GM19035 (cell line): Measurements from ENCODE around the gene KLRF2.

Experiments used
- ATAC-seq: cut with Tn5 transposase; IDR thresholded peaks from one replicate; pipeline ENCODE4 v1.9.1; 2021; ENCODE audit not compliant: unreplicated experiment

KLRF2 gene

DNA sequence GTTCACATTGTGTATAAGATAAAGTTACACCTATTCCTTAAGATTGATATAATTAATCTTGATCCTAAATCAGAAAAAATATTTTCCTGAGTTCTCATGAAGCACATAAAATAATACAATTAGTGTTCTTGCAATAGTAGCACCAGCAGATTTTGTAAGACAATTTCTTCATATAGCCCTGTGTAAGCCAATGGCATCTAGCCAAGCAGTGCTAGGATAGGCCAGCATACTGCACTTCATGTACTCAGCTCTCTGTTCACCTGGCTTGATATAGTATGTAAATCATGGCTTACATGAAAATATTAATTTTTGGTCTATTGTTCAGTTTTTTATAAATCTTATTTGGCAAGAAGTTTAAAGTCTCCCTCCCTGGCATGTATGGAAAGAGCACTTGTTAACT is 1.9 kb downstream of the KLRF2 start:
- ATAC-seq: no peak

DNA sequence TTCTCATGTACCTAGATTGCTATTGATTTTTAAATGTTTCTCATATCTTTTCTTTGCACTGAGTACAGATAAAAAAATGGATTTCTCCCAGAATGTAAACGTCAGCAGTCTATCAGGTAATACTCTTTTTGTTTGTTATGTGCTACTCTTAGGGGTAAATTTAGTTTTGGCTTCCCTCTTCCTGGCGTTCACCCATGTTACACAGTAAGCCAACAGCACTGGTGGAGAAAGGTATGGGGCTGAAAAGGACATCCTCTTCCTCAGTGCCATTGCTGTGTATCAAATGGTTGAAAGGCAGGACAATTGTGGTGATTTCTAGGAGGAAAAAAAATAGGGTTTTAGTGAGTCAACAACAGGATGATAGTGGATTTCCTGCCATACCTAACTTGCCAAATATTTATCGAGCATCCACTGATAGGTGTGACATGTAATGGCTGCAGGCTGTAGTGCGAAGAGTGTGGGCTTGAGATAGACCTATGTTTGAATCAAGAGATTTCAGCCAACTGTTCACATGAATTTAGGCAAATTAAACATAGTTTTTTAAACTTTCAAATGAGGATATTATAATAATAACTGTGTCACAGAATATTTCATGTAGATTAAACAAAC is 7.5 kb downstream of the KLRF2 start:
- no peak for ATAC-seq

DNA sequence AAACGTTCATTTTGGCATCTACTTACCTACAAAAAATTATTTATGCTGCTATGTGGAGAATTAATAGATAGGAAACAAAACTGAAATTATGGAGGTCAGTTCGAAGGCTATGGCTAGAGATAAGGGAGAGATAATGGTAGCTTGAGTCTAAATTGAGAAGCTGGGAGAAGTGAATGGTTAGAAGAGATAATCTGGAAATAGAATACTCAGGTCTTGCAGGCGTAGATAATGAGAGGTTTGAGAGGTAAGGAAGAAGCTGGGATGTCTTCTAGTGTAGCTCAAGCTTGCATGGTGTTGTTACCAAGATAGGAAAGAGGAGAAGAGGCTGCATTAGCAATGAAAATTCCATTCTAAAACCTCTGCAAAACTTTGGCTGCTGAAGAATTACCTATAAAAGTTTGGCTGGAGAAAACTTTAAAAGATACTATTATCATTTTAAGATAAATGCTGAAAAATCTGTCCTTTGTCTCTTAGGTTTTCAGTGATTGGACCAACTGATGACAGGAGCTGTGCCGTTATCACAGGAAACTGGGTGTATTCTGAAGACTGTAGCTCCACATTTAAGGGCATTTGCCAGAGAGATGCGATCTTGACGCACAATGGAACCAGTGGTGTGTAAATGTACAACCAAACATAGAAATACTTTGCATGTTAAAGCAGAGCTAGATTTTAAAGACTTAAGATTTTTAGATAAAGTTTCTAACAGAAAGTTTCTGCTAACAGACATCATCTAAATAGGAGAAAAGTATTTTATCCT is 14.1 kb downstream of the KLRF2 start:
- no peak for ATAC-seq

DNA sequence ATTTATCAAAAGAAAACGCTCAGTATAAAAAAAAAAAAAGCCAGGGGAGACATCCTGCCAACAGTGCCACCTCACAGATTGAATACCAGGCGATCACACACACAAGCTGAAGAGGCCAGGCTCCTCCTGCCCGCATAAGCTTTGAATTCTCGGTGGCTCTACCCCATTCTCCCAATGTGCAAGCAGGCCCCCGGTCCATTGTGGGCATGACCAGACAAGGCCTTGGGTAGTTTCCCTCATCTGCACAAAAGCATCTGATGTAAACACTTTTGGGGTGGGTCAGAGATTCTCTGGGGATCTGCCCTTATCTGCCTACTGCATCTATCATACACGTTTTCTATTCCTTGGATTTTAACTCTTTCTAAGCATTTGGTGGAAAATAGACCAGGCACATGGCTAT is 16.2 kb downstream of the KLRF2 start:
- no peak for ATAC-seq

DNA sequence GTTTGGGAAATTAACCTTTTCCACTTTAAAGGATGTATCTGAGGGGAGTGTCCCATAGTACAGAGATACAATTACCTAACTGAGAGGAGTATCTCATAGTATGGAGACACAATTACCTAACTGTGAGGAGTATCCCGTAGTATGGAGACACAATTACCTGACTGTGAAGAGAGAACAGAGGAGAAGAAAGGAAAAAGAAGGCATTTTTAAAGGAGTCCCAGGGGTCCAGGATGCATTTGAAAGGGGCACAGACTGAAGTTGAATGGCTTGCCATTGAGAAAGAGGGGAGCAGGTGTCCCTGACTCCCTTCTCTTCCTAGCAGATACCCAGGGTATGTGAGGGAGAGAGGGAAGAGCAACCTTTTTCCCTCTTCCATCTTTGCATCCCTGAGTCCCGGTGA is 17.9 kb downstream of the KLRF2 start:
- ATAC-seq: no peak

DNA sequence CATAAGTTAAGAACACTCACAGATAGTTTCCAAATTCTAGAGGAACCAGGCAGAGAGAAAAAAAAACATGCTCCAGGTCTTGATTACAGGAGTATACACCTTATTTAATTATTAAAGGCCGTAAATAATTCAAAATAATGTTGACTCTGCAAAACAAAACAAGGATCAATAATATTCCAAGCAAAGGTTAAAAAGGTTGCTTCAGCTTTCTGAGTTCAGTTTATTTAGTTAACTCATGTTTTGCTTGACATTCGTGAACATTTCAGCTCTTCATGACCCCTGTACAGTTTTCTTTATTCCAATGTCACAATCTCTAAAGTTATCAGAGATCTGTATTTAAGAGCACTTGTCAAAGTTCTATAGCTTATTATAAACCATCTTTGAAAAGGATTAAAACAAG is 19.6 kb downstream of the KLRF2 start:
- no peak for ATAC-seq

DNA sequence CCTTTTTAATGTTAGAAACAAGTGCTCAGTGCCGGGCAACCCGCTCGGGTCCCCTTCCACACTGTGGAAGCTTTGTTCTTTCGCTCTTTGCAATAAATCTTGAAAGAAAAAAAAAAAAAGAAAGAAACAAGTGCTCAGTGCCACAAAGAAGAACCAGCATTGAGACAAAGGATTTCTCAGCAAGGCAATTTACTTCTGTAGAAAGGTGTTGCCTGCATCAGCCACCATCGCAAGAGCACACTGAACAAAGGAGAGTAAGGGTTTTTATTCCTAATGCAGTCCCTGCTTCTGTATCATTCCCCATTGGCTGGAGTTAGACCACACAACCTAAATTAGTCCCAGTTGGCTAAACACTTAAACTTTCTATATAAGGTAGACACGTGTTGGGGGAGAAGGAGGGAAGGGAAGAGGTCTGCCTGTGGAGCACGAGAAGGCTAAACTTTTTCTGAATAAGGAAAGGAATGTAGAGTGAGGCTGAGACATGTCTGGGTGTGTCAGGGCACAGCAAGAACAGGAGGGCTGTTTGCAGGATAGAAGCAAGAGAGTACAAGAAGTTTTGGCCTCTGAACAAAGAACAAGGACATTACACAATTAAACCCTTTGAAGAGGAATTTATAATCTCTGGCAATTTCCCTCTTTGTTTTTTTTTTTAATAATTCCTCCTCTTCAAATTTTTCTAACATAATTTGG is 21.4 kb downstream of the KLRF2 start:
- ATAC-seq: no peak

DNA sequence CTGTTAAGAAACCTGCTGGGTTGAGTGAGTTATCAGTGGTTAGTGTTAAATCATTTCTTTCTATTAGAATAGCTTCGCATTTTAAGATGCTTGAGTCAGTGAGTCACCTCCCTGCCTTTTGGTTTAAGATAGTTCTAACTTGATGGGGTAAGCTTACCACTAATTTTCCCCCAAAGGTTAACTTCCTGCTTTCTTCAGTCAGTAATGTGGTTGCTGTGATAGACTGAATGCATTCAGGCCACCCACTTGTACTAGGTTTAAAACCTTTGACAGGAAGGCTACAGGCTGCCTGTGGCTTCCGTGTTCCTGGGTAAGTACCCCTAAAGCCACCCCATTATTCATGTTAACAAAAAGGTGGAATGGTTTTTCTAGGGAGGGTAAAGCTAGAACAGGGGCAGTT is 25.6 kb downstream of the KLRF2 start:
- ATAC-seq: no peak

DNA sequence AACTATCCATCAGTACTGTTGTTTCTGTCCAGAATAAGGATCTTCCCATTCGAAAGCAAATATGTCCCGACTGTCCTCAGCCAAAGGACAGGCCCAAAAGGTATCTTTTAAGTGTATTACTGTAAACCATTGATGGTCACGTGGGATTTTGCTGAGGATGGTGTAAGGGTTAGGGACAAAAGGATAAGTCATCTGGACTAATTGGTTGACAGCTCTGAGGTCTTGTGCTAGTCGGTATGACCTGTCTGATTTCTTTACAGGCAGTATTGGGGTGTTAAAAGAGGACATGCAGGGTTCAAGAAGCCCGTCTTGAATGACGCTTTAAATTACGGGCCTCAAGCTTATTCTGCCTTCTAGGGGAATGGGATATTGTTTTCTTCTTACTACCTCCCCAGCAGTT is 26.5 kb downstream of the KLRF2 start:
- ATAC-seq: no peak

DNA sequence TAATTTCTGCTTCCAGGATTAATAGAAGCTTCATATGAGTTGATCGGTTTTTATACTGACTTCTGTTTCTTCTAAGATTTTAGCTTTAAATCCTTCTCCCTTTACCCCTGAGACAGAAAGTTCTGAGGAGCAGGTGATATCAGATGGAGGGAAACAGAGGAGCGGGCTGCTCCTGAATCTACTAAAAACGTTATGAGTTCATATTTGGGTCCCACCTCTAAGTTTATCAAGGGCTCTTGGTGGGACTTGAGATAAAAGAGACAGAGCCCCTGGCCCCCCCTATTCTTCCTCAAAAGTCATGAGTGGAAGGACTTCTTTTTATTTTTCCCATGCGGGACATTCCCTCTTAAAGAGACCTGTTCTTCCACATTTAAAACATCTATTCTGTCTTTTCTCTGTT is 27.1 kb downstream of the KLRF2 start:
- ATAC-seq: no peak

DNA sequence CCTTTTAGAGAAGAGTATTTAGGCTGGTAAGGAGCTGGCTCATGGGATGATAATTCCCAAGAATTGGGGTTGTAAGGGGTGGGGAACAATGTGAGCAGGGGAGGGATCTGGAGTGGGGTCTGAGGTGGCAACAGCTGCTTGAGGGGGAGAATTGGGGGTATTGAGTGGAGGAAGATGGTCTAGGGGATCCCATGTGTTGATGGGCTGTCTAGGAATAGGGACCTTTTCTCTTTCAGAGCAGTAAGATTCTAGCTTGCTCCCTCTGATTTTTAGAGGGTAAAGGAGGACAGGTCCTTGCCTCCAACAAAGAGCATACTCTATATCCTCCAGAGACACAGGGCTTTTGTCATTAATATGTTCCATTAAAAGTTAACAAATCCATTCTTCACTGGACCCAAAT is 28.4 kb downstream of the KLRF2 start:
- ATAC-seq: no peak

DNA sequence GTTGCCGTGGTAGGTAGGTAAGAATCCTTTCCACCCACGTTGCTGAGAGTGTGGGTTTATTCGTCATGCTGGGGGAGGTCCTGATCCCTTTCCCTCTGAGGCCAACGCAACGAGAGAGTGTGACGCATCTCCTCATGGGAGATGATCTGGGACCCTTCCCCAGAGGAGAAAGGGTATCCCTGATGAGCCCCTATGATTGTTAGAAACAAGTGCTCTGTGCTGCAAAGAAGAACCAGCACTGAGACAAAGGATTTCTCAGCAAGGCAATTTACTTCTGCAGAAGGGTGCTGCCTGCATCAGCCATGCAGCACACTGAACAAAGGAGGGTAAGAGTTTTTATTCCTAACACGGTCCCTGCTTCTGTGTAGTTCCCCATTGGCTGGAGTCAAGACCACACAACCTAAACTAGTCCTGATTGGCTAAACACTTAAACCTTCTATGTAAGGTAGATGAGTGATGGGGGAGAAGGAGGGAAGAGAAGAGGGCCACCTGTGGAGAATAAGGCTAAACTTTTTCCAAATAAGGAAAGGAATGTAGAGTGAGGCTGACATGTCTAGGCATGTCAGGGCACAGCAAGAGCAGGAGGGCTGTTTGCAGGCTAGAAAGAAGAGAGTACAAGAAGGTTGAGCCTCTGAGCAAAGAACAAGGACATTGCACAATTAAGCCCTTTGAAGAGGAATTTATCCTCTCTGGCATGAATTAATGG is 29.6 kb downstream of the KLRF2 start:
- no peak for ATAC-seq

DNA sequence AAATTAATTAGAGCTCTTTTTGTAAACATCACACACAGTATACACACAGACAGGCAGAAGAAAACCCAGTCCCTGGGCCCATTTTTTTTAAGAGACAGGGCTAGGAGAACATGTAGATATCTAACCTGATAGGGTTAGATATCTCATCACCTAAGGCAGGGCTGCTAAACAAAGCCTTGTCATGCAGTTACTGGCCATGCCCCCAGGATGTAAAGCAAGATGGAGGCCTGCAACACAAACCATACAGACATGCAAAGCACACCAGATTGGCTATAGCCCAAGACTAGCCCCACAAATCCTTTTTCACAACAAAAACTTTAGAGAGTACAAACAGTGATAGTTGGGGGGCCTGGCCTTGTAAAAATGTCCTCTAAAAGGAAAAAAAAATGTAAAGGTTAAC is 30.4 kb downstream of the KLRF2 start:
- ATAC-seq: no peak

DNA sequence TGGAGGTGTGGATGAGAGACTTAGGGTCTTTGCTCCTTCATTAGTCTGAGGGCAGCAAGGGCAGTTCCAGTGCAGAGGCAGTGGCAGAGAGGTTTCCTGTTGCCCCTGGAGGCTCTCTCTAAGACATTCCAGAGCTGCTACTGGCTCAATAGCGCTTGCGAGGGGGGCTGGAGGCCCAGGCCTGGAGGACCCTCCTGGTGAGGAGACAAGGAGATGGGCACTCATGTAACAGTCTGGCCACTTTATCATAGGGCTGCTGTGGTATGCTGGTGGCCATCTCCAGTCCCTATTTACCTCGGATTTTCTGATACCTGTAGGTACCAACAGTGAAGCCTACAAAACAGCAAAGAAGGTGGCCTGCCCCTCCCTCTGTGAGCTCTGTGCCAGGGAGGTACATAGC is 38.2 kb downstream of the KLRF2 start:
- ATAC-seq: no peak

DNA sequence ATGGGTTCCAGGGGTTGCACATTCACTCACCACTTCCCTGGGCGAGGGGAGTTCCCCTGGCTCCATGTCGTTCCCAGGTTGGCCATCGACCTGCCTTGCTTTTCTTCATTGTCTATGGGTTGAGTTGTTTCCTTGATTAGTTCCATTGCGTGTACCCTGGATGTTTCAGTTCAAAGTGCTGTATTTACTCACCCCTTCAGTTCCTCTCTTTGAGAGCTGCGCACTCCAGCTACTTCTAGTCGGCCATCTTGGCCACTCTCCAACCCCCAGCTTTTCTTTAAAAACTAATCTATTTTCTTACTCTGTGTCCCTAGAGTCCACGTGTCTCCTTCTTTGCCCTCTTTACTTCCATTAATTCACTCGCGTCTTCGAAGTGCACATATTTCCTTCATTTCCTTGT is 39.2 kb downstream of the KLRF2 start:
- ATAC-seq: no peak

DNA sequence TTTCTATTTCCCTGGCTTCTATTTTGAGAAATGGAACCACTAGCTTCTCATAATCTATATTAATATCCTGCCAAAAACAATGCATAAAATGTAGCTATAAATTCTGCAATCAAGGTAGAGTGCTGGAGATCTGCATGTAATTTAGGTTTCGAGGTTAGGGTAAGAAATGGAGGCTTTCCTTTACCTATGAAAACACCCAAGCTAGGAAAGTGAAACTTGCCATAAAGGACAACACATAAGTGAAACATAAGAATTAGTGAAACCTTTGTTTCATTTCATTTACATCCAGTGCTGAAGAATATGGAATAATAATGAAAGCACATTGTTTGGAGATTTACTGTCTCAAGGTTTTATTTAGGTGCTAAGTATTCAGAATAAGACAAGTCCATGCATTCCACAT is 41.1 kb downstream of the KLRF2 start:
- ATAC-seq: no peak

DNA sequence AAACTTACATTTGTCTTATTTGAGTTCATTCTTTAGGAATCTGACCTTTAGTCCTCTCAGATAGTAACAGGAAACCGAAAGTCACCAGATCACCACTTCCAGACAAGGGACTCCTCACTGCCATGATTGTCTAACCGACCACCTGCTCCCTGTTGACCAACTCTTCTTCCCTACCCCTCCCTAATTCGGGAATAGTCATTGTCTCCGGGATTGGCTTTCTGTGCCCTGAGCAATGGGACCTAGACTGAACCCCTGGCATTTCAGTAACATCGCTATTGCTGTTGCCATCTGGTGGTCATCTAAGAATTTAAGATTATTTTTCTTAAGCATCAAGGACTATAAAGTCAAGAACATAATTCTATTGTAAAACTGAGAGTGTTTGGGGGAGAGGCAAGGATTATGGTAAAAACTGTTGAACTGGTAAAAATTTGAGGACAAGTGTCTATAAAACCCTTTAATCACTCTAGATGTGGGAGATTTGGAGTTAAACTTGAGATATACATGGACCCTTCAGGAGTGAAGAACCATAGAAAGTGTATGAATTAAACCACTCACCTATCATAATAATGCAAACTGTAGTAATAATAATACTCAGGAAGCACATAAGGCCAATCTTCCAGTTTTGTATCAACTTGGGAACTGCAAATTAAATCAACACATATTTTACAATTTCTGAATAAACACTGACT is 44.6 kb downstream of the KLRF2 start:
- ATAC-seq: peak; percentile 53

DNA sequence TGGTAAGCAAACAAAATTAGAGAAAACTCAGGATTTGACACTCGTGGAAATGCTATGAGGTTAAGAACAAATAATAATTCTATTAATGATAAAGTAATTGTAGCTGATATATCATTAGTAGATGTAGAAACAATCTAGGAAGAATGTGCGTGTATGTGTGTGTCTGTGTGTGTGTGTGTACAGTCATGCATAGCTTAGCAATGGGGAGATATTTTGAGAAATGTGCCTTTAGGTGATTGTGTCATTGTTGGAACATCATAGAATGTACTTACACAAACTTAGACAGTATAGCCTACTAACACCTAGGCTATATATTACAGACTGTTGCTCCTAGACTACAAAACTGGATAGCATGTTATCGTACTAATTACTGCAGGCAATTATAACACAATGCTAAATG is 45.6 kb downstream of the KLRF2 start:
- no peak for ATAC-seq

DNA sequence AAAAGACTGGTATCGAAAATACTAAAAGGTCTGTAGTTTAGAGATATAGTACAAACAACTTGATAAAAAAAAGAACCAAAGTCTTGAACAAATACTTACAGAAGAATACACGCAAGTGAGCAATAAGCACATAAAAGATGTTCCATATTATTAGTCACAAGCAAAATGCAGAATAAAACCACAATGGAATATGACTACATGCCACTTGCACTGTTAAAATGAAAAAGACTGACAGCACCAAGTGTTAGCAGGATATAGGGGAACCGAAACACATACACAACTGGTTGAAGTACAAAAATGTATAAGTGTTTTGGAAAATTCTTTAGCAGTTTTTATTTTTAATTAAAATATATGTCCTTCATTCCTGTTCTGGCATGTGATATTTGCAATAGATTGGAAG is 47.3 kb downstream of the KLRF2 start:
- ATAC-seq: no peak

DNA sequence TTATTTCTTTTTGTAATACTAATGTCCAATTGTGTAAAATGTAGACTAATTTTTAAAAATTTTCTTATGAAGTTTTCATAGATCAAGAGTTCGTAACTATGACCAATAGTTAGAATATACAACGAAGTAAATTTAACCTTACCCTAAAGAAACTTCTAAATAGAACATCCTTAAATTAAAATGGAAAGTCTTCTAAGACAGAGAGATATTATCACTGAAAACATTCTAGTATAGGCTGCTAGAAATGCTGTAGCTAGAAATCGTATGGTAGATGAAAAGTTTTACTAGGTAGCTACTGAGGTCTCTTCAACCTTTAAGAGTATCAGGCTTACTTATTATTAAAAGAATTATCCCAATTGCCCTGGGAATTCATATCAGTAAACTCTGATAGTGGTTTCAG is 50.0 kb downstream of the KLRF2 start:
- no peak for ATAC-seq

DNA sequence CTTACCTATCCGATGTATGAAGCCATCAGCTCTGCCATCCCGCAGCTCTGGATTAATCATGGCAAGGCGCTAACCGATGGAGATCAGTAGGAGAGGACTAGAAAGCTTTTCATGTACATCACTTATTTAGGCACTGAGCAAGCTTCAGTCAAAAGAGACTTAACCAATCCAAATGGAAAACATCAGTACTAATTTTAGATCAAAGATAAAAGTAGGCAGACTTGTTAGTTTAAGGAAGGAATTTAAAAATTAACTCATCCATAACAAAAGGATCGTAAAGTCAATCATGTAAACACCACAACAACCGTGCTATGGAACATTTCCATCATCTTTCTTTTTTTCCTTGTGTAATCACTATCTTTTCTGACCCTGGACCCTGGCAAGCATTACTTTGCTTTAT is 51.0 kb downstream of the KLRF2 start, which contains the start of gene CLEC2A:
Gene CLEC2A (minus strand): TSS at position 101 of the 400 bp plus-strand sequence. CDS start 41 bp downstream, at position 60.
- ATAC-seq: no peak
